ENCODE data around the gene CTSE.

Gene CTSE

GRCh38 chr1:205989786-205990185 is 33.9 kb downstream of the CTSE start:
- no peak for DNase-seq

GRCh38 chr1:205988585-205988995 is 35.1 kb downstream of the CTSE start:
- DNase-seq, result no peak

GRCh38 chr1:205986861-205987260 is 36.8 kb downstream of the CTSE start:
- DNase-seq, result no peak

GRCh38 chr1:205986292-205986691 is 37.4 kb downstream of the CTSE start:
- no peak for DNase-seq

GRCh38 chr1:205985330-205986005 is 38.2 kb downstream of the CTSE start:
- DNase-seq, result no peak

GRCh38 chr1:205983925-205984725 is 39.6 kb downstream of the CTSE start:
- DNase-seq, result peak; percentile 33

DNA sequence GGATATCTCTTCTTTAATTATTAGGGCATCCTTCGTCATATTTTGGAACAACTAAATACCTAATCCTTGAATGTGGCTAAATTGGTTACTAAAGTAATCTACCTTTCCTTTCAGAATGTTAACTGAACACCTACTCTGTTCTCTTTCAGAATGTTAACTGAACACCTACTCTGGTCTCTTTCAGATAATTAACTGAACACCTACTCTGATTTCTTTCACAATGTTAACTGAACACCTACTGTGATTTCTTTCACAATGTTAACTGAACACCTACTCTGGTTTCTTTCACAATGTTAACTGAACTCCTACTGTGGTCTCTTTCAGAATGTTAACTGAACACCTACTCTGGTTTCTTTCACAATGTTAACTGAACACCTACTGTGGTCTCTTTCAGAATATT is 42.4 kb downstream of the CTSE start:
- no peak for DNase-seq

DNA sequence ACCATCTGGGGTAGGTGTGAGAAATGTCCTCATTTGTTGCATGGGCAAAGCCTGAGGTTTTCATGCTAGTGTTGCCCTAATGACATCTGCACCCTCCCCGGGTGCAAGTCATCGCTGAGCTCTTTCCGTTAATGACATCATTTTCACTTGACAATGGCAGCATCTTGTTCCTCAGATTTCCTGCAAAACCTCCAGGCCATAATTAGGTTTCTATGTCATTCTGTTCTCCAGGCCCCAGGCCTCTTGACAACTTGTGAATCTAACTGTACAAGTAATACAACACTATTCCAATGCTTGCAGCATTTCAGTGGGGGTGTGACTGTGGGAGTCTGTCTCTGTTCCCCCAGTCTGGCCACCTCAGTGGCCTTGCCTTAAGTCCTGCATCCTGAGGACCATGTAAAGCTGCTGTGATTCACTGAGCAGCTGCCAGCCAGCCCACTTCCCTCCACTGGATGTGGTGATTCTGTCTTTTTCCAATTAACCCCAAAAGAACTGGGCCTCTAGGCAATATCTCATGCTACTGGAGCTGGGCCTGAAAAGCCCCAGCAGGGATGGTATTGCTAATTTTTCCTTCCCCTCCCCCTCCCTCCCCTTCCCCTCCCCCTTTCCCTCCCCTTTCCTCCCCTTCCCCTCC is 43.3 kb downstream of the CTSE start:
- DNase-seq, result no peak

DNA sequence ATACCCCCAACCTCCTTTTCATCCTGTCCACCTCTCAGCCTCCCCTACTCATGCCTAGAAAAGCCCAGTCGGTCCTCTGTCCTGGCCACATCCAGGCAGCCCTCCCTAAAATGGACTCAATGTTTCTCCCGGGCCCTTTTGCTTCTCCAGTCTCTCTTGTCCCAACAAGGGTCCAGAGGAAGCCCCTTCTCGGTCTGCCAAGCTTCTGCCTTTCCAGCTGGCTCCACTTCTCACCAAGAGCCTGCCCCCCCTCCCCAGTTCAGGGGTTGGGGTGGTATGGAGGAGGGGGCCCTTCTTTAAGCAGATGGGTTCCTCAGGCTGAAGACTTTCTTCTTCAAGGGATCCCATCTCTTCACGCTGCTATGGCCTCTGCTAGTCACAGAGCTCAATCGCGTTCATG is 44.4 kb downstream of the CTSE start:
- DNase-seq, result no peak

GRCh38 chr1:205978676-205979075 is 45.0 kb downstream of the CTSE start:
- no peak for DNase-seq

DNA sequence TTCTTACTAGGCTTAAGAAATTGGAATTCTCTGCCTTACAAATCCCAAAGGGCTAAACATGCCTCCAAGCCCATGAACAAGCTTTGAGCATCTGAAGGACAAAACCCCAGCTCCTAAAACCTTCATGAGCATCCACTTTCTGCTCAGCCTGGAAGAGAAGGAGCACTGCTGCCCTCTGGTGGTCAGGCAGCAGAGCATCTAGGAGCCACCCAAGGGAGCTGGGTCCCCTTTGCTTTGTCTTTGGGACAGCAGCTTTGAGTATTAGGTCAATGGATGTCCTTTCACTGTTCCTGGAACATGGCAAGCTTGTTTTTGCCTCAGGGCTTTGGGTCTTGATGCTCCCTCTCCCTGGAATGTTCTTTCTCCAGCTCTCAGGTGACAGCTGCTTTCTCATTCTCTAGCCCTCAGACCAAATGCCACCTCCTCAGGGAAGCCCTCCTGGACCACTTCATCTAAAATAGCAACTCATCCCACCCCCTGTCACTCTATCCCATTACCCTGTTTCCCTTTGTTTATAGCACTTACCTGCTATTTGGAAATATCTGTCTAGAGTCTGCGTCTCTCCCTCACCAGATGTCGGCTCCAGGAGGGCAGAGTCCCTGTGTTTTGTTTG is 46.2 kb downstream of the CTSE start:
- DNase-seq, result peak; percentile 66

DNA sequence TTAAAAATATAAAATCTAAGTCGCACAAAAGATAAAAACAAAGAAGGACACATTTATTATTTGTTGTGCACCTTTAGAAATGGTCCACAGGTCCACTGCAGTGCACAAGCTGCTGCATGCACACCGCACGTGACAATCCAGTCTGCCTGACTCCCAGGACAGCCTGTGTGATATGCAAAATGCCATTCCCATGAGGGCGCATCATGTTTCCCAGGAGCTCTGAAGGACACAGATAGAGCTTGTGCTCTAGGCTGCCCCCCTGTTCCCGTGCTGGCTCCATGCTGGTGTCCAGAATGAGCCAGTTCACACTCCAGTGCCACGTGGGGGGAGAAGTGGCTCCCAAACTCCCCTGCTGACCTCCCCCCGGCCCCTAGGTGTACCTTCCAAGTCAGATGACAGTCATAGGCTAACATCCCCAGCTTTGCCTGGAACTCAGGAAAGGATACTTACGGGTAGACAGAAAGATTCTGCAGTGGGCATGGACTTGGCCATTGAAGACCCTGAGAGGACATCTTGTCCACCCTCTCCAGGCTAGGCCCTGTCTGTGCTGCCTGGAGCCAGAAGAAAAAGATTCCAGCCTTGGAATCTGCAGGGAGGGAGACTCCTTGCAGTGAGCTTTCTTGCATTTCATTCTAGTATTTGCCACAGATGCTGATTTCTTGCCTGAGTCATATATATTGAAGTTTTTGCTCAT is 46.8 kb downstream of the CTSE start:
- DNase-seq, result no peak

GRCh38 chr1:205976036-205976435 is 47.7 kb downstream of the CTSE start:
- DNase-seq, result no peak

- no peak for DNase-seq
These were observed 48.2 kb downstream of the CTSE start for GRCh38 chr1:205975387-205975998.

DNA sequence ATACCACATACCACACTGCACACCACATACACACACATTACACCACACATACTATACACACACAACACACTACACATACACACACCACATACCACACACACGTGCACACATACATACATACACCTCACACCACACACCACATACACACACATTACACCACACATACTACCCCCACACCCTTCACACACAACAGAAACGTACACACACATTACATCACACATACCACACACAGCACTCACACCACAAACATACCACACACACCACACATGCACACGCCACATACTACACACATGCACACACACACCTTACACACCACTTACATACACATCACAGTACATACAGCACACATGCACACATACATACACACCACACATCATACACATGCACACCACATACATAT is 49.0 kb downstream of the CTSE start:
- DNase-seq, result no peak

GRCh38 chr1:205973377-205974232 is 50.1 kb downstream of the CTSE start:
- no peak for DNase-seq

- DNase-seq, result no peak
These were observed 51.1 kb downstream of the CTSE start for GRCh38 chr1:205972491-205973168.

GRCh38 chr1:205972081-205972480 is 51.6 kb downstream of the CTSE start:
- no peak for DNase-seq

DNA sequence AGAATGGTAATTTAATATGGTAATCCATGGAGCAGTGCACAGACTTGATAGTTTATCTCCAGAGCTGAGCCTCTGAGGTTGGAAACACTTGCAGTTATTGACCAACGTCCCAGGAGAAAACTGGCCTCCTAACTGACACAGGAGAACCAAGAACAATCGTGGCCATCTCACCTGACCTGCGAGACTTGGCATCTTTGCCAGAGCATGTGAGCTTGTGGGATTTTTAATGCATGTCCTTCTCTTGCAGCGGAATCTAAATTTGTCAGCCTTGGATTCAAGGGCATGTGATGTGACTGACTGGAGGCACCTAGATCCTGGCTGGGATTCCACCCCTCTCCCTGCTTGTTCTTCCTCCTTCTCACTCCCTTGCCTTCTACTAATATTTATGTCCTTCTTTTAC is 52.6 kb downstream of the CTSE start:
- no peak for DNase-seq

DNA sequence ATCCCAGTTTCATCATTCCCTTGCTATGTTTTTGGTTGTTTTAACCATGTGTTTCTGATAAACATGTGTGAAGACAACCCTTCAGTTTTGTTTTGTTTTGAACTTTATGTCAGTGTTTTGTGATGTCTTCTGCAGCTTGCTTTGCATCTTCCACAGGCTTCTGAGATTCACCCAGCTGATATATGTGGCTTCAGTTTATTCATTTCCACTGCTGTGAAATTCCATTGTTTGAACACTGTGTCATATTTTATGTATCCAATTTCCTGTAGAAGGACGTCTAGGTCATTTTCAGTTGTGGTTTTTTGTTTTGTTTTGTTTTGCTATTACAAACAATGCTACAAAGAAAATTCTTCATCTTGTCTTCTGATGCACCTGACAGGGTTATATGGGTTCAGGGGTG is 53.2 kb downstream of the CTSE start:
- no peak for DNase-seq

DNA sequence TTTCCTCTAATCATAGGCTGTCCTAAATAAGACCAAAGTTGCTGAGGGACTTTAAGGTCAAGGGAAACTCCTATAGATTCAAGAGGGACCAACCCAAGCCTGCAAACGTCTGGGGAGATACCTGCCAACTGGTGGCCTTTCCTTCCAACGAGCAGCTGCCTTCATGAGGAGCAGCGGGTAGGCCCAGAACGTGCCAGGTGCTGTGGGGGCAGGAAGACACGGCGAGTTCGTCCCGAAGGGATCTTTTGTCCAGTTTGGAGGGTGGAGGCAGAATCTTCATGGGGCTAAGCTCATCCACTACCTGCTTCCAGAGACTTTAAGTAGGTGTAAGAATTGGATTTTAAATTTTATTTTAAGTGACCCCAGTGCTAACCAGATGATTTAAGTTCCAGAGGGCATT is 54.5 kb downstream of the CTSE start:
- DNase-seq, result no peak

Measured in CD4-positive, alpha-beta T cell treated with Interferon gamma for 1 hour (primary cell).